ENCODE measurements around the gene LGI1. TPM values are rescaled to one million over a fixed set of nuclear protein-coding genes. Genes with fewer than 3 reads are reported as not detected.

LGI1 gene
- total and polyA plus RNA-seq, 2 experiments from 2014 or later = 0.56 to 2.6 TPM

- Histone ChIP-seq H4K20me1 (ENCODE audit: insufficient read depth, poor library complexity, severe bottlenecking) (no peaks in the 10 kb centered on the region), H2AFZ (peak overlapping the region; percentile 5), H3K36me3 (replicated peaks; ENCODE audit: insufficient read depth, low read depth) (no peaks in the 10 kb centered on the region), H3K79me2 (no peaks in the 10 kb centered on the region), H3K4me2 (peak overlapping the region; percentile 47), H3K9me3 (ENCODE audit: low read depth) (no peaks in the 10 kb centered on the region), H3K27me3 (no peaks in the 10 kb centered on the region), H3K9me2 (replicated peaks; ENCODE audit: insufficient read depth) (no peaks in the 10 kb centered on the region), H3K4me3 (no peak overlapping the region), H3K27ac (peak overlapping the region; percentile 0), H3K4me1 (ENCODE audit: insufficient read depth) (peaks cover 9% of the 10 kb centered on the region)
- peak; percentile 28 for DNase-seq (ENCODE audit: low spot score)
- TF ChIP-seq EZH2 (IDR thresholded peaks at IDR 0.05; ENCODE audit: borderline replicate concordance) (no peak), CTCF (IDR thresholded peaks at IDR 0.05; ENCODE audit: poor library complexity) (peak; percentile 37), EZH2phosphoT487 (IDR thresholded peaks at IDR 0.05; ENCODE audit: low read depth, severe bottlenecking, unreplicated experiment) (no peak)
- 31% methylated on average over 10 of the region's 10 CpGs for WGBS (ENCODE audit: low lambda C conversion rate, missing lambda C conversion rate)
Observed at GRCh38 chr10:93815304-93816096, 57.8 kb downstream of the LGI1 start.

GRCh38 chr10:93816123-93816747 lies 58.5 kb downstream of the LGI1 start:
- Histone ChIP-seq H3K79me2 (no peaks in the 10 kb centered on the region), H3K9me2 (replicated peaks; ENCODE audit: insufficient read depth) (no peaks in the 10 kb centered on the region), H3K27ac (no peak overlapping the region), H3K4me1 (ENCODE audit: insufficient read depth) (peaks cover 9% of the 10 kb centered on the region), H3K4me3 (no peak overlapping the region), H2AFZ (peak overlapping the region; percentile 5), H3K4me2 (peak overlapping the region; percentile 47), H3K36me3 (replicated peaks; ENCODE audit: insufficient read depth, low read depth) (no peaks in the 10 kb centered on the region), H3K9me3 (ENCODE audit: low read depth) (no peaks in the 10 kb centered on the region), H4K20me1 (ENCODE audit: insufficient read depth, poor library complexity, severe bottlenecking) (no peaks in the 10 kb centered on the region), H3K27me3 (no peaks in the 10 kb centered on the region)
- 13% methylated on average over 8 of the region's 8 CpGs for WGBS (ENCODE audit: low lambda C conversion rate, missing lambda C conversion rate)
- no peak for TF ChIP-seq EZH2phosphoT487 (IDR thresholded peaks at IDR 0.05; ENCODE audit: low read depth, severe bottlenecking, unreplicated experiment)
- TF ChIP-seq CTCF (IDR thresholded peaks at IDR 0.05; ENCODE audit: poor library complexity) = peak; percentile 85
- TF ChIP-seq EZH2 (IDR thresholded peaks at IDR 0.05; ENCODE audit: borderline replicate concordance) = no peak
- peak; percentile 83 for DNase-seq (ENCODE audit: low spot score)

- Histone ChIP-seq H3K27me3 (no peaks in the 10 kb centered on the region), H3K79me2 (no peaks in the 10 kb centered on the region), H3K4me3 (no peak overlapping the region), H3K4me1 (ENCODE audit: insufficient read depth) (peaks cover 9% of the 10 kb centered on the region), H3K27ac (no peak overlapping the region), H4K20me1 (ENCODE audit: insufficient read depth, poor library complexity, severe bottlenecking) (no peaks in the 10 kb centered on the region), H3K9me3 (ENCODE audit: low read depth) (no peaks in the 10 kb centered on the region), H3K9me2 (replicated peaks; ENCODE audit: insufficient read depth) (no peaks in the 10 kb centered on the region), H2AFZ (no peak overlapping the region), H3K36me3 (replicated peaks; ENCODE audit: insufficient read depth, low read depth) (no peaks in the 10 kb centered on the region), H3K4me2 (no peak overlapping the region)
- no peak for DNase-seq (ENCODE audit: low spot score)
- 91% methylated on average over 5 of the region's 5 CpGs for WGBS (ENCODE audit: low lambda C conversion rate, missing lambda C conversion rate)
- TF ChIP-seq EZH2 (IDR thresholded peaks at IDR 0.05; ENCODE audit: borderline replicate concordance) (no peak), CTCF (IDR thresholded peaks at IDR 0.05; ENCODE audit: poor library complexity) (no peak), EZH2phosphoT487 (IDR thresholded peaks at IDR 0.05; ENCODE audit: low read depth, severe bottlenecking, unreplicated experiment) (no peak)
Observed at GRCh38 chr10:93818086-93818485, 60.4 kb downstream of the LGI1 start.
